Right renal cortex interstitium (tissue), 3 donors: ENCODE results near the gene PRSS8. TPM values are rescaled to one million over a fixed set of nuclear protein-coding genes. Genes with fewer than 3 reads are reported as not detected.
A peak's percentile ranks its signal among the peaks of the same experiment; 100 is the strongest.
"Not testable (repeated sequence)": the region's sequence is repeated elsewhere in the genome, so short reads cannot be mapped to it uniquely, and the experiment has no call there.

Experiments used
- DNase-seq, 3 donors: peaks; one replicate each; pipeline ENCODE4 v3.0.0-alpha.2; 2013; ENCODE audit warnings: low read depth in 3 of 3, low spot score in 2 of 3
- polyA plus RNA-seq, 3 donors: library from polyadenylated mRNA; unstranded; fragments of 120-200 nt; gene quantifications; one replicate each; pipeline ENCODE4 v1.2.1, GENCODE V29; 2013; ENCODE audit not compliant: insufficient read length in 3 of 3

The PRSS8 gene
- polyA plus RNA-seq, 3 donors: 48.9 to 59.4 (median 52.4) TPM

GRCh38 chr16:31145398-31145990, 10.0 kb upstream of the PRSS8 start:
- DNase-seq: no peak

GRCh38 chr16:31144418-31144817, 8.9 kb upstream of the PRSS8 start:
- DNase-seq: not testable (repeated sequence)

GRCh38 chr16:31143694-31144148, 8.2 kb upstream of the PRSS8 start:
- DNase-seq: no peak

- no peak for DNase-seq
These were observed 7.6 kb upstream of the PRSS8 start for GRCh38 chr16:31143011-31143693.

GRCh38 chr16:31142109-31143010, 6.8 kb upstream of the PRSS8 start:
- peak; percentile 95 to 99 (median 95) for DNase-seq

- DNase-seq: no peak
These were observed 6.1 kb upstream of the PRSS8 start for GRCh38 chr16:31141489-31142108.

- not testable (repeated sequence) for DNase-seq
These were observed 5.5 kb upstream of the PRSS8 start for GRCh38 chr16:31141071-31141469.

GRCh38 chr16:31138621-31139578, 3.4 kb upstream of the PRSS8 start:
- DNase-seq: no peak

- not testable (repeated sequence) for DNase-seq
These were observed 1.4 kb upstream of the PRSS8 start for GRCh38 chr16:31136822-31137499.

GRCh38 chr16:31136287-31136662, 748 bp upstream of the PRSS8 start:
- no peak for DNase-seq

- DNase-seq: no peak
These were observed 647 bp downstream of the PRSS8 start for GRCh38 chr16:31134625-31135534.

GRCh38 chr16:31134091-31134571, 1.4 kb downstream of the PRSS8 start:
- DNase-seq: no peak

- DNase-seq: no peak
These were observed 2.5 kb downstream of the PRSS8 start for GRCh38 chr16:31133046-31133501.

GRCh38 chr16:31132303-31132979, 3.1 kb downstream of the PRSS8 start:
- DNase-seq: no peak

GRCh38 chr16:31131841-31132271, 3.7 kb downstream of the PRSS8 start:
- DNase-seq: no peak

GRCh38 chr16:31131416-31131815, 4.1 kb downstream of the PRSS8 start:
- no peak for DNase-seq

GRCh38 chr16:31130899-31131298, 4.6 kb downstream of the PRSS8 start:
- no peak for DNase-seq
